Activated T-cell treated with anti-CD3 and anti-CD28 coated beads for 48 hours (primary cell): Measurements from ENCODE around the gene FAM241A.
A peak's percentile ranks its signal among the peaks of the same experiment; 100 is the strongest.
"Not testable (repeated sequence)": the region's sequence is repeated elsewhere in the genome, so short reads cannot be mapped to it uniquely, and the experiment has no call there.

Experiments
- DNase-seq: peaks from one replicate; pipeline ENCODE4 v3.0.0-alpha.2; 2020; ENCODE audit warnings: low read depth

Gene FAM241A

GRCh38 chr4:112145326-112145789 lies at the start of gene FAM241A:
Gene FAM241A, plus strand, starts transcription at chr4:112145454. Its CDS starts 127 bp downstream, at chr4:112145581.
- peak; percentile 87 for DNase-seq

- DNase-seq: no peak
Measured at GRCh38 chr4:112098841-112099530, 46.3 kb upstream of the FAM241A start.

- DNase-seq: no peak
Measured at GRCh38 chr4:112099701-112100297, 45.5 kb upstream of the FAM241A start.

GRCh38 chr4:112102875-112103370 lies 42.3 kb upstream of the FAM241A start:
- no peak for DNase-seq

- DNase-seq: no peak
Measured at GRCh38 chr4:112105201-112105969, 39.9 kb upstream of the FAM241A start.

GRCh38 chr4:112109360-112110058 lies 35.7 kb upstream of the FAM241A start:
- DNase-seq: no peak

GRCh38 chr4:112110059-112110425 lies 35.2 kb upstream of the FAM241A start:
- DNase-seq: no peak

GRCh38 chr4:112111306-112111705 lies 33.9 kb upstream of the FAM241A start:
- DNase-seq: no peak

GRCh38 chr4:112112095-112112494 lies 33.2 kb upstream of the FAM241A start:
- DNase-seq: not testable (repeated sequence)

- DNase-seq: no peak
Measured at GRCh38 chr4:112112590-112113170, 32.6 kb upstream of the FAM241A start.

GRCh38 chr4:112113864-112114263 lies 31.4 kb upstream of the FAM241A start:
- no peak for DNase-seq

- no peak for DNase-seq
Measured at GRCh38 chr4:112114452-112114851, 30.8 kb upstream of the FAM241A start.

GRCh38 chr4:112118742-112119352 lies 26.4 kb upstream of the FAM241A start:
- no peak for DNase-seq

- DNase-seq: peak; percentile 3
Measured at GRCh38 chr4:112119353-112119783, 25.9 kb upstream of the FAM241A start.

GRCh38 chr4:112120021-112120420 lies 25.2 kb upstream of the FAM241A start:
- DNase-seq: no peak

GRCh38 chr4:112125416-112125815 lies 19.8 kb upstream of the FAM241A start:
- no peak for DNase-seq

- no peak for DNase-seq
Measured at GRCh38 chr4:112127048-112127637, 18.1 kb upstream of the FAM241A start.

- no peak for DNase-seq
Measured at GRCh38 chr4:112127803-112128202, 17.5 kb upstream of the FAM241A start.

GRCh38 chr4:112128452-112128851 lies 16.8 kb upstream of the FAM241A start:
- DNase-seq: no peak

GRCh38 chr4:112130906-112131305 lies 14.3 kb upstream of the FAM241A start:
- no peak for DNase-seq

GRCh38 chr4:112136551-112136950 lies 8.7 kb upstream of the FAM241A start:
- no peak for DNase-seq
